GM12891 (cell line): ENCODE measurements around the gene WDR82.

ENCODE experiments used
- DNase-seq: peaks from one replicate; pipeline ENCODE4 v3.0.0; 2011; ENCODE audit warnings: low spot score; ENCODE audit not compliant: insufficient read length
- FAIRE-seq: peaks from 2 replicates; lab custom pipeline; 2011; peaks lifted over from hg19 to GRCh38; lab: Jason Lieb, UNC
- PAX5 ChIP-seq: IDR thresholded peaks from 2 replicates; pipeline ENCODE4 v1.6.1; 2011; ENCODE audit warnings: low read length, moderate library complexity, mild to moderate bottlenecking; ENCODE audit not compliant: insufficient read depth, severe bottlenecking
- POLR2A ChIP-seq: IDR thresholded peaks from 2 replicates; pipeline ENCODE4 v1.6.1; 2011; ENCODE audit warnings: low read depth, low read length, control low read depth
- POLR2AphosphoS5 ChIP-seq: IDR thresholded peaks from 2 replicates; pipeline ENCODE4 v1.6.1; 2011; ENCODE audit warnings: low read depth, low read length, control low read depth
- POU2F2 ChIP-seq: IDR thresholded peaks from 2 replicates; pipeline ENCODE4 v1.6.1; 2011; ENCODE audit warnings: low read depth, mild to moderate bottlenecking, control low read depth, low read length, moderate library complexity
- SPI1 ChIP-seq: IDR thresholded peaks from 2 replicates; pipeline ENCODE4 v1.6.1; 2011; ENCODE audit warnings: low read depth, low read length, control low read depth
- TAF1 ChIP-seq: IDR thresholded peaks from 2 replicates; pipeline ENCODE4 v1.6.1; 2011; ENCODE audit warnings: low read depth, low read length, control low read depth

The WDR82 gene

GRCh38 chr3:52297242-52298148 is 19.0 kb upstream of the WDR82 start:
- FAIRE-seq = no peak
- no peak for TF ChIP-seq POLR2A
- TF ChIP-seq TAF1 = no peak
- TF ChIP-seq SPI1 = no peak
- TF ChIP-seq POU2F2 = no peak
- no peak for TF ChIP-seq PAX5
- no peak for TF ChIP-seq POLR2AphosphoS5
- no peak for DNase-seq

- TF ChIP-seq PAX5 (no peak), POLR2AphosphoS5 (no peak), POLR2A (no peak), POU2F2 (no peak), SPI1 (no peak), TAF1 (no peak)
- DNase-seq (no peak), FAIRE-seq (no peak)
Measured at GRCh38 chr3:52295671-52296208, 17.3 kb upstream of the WDR82 start.

- FAIRE-seq (no peak), DNase-seq (no peak)
- TF ChIP-seq SPI1 = no peak
- no peak for TF ChIP-seq POU2F2
Measured at GRCh38 chr3:52294320-52295150, 16.1 kb upstream of the WDR82 start.

- FAIRE-seq = no peak
- DNase-seq = no peak
Measured at GRCh38 chr3:52293491-52294319, 15.3 kb upstream of the WDR82 start.

GRCh38 chr3:52292247-52293065 is 14.0 kb upstream of the WDR82 start:
- no peak for TF ChIP-seq TAF1
- no peak for TF ChIP-seq SPI1
- TF ChIP-seq POU2F2 = no peak
- no peak for TF ChIP-seq POLR2AphosphoS5
- no peak for TF ChIP-seq PAX5
- no peak for TF ChIP-seq POLR2A
- DNase-seq (no peak), FAIRE-seq (no peak)

More at GRCh38 chr3:52293491-52294319, 15.3 kb upstream of the WDR82 start:
- TF ChIP-seq POLR2AphosphoS5 = no peak
- TF ChIP-seq TAF1 = no peak
- no peak for TF ChIP-seq POLR2A
- no peak for TF ChIP-seq SPI1
- TF ChIP-seq POU2F2 = no peak
- TF ChIP-seq PAX5 = no peak

- DNase-seq (peak; percentile 66), FAIRE-seq (peak; percentile 89)
- no peak for TF ChIP-seq SPI1
- TF ChIP-seq PAX5 = no peak
- no peak for TF ChIP-seq POU2F2
- no peak for TF ChIP-seq TAF1
- TF ChIP-seq POLR2AphosphoS5 = no peak
- no peak for TF ChIP-seq POLR2A
Measured at GRCh38 chr3:52291508-52292181, 13.2 kb upstream of the WDR82 start.

- FAIRE-seq (no peak), DNase-seq (no peak)
- TF ChIP-seq SPI1 (no peak), POLR2AphosphoS5 (no peak), PAX5 (no peak), POLR2A (no peak), TAF1 (no peak)
Measured at GRCh38 chr3:52290596-52291507, 12.4 kb upstream of the WDR82 start.

GRCh38 chr3:52289747-52290595 is 11.5 kb upstream of the WDR82 start:
- DNase-seq (no peak), FAIRE-seq (no peak)
- TF ChIP-seq PAX5 = no peak
- no peak for TF ChIP-seq POU2F2
- no peak for TF ChIP-seq TAF1
- no peak for TF ChIP-seq SPI1
- TF ChIP-seq POLR2A = no peak
- no peak for TF ChIP-seq POLR2AphosphoS5
